Activated T-cell treated with anti-CD3 and anti-CD28 coated beads, Interleukin-2, amount 50 U/mL, for 4 hours (primary cell): Measurements from ENCODE around the gene TMEM132D. TPM values are rescaled to one million over a fixed set of nuclear protein-coding genes. Genes with fewer than 3 reads are reported as not detected.

ENCODE experiments used
- ATAC-seq, 2 donors: fragments of 200-7000 bp; cut with Tn5 transposase; one replicate each; pipeline ENCODE4 v1.10.0; 2021
- DNase-seq: peaks from one replicate; pipeline ENCODE4 v3.0.0-alpha.2; 2020
- H3K27me3 Mint-ChIP-seq: one replicate; pipeline ENCODE4 v1.8.0; 2021; ENCODE audit warnings: low read depth, mixed read lengths
- H3K36me3 Mint-ChIP-seq: one replicate; pipeline ENCODE4 v1.8.0; 2022; ENCODE audit warnings: mixed read lengths; ENCODE audit not compliant: insufficient read depth
- H3K4me1 Mint-ChIP-seq: one replicate; pipeline ENCODE4 v1.8.0; 2021; ENCODE audit warnings: low read depth, mixed read lengths
- H3K4me3 Mint-ChIP-seq: one replicate; pipeline ENCODE4 v1.8.0; 2021; ENCODE audit warnings: mild to moderate bottlenecking, moderate library complexity, mixed read lengths
- H3K9me3 Mint-ChIP-seq: one replicate; pipeline ENCODE4 v1.8.0; 2021; ENCODE audit warnings: mixed read lengths
- total RNA-seq, 3 donors: library from RNA; stranded (reverse); gene quantifications; one replicate each; pipeline ENCODE4 v1.2.1, GENCODE V29; 2021

The TMEM132D gene
- total RNA-seq, 3 donors from 2014 or later = not detected

- Mint-ChIP-seq H3K9me3 (peaks cover 7% of the 10 kb centered on the region), H3K36me3 (no peaks in the 10 kb centered on the region), H3K27me3 (no peaks in the 10 kb centered on the region), H3K4me3 (no peak overlapping the region), H3K4me1 (no peaks in the 10 kb centered on the region)
- DNase-seq = no peak
- ATAC-seq = no peak
These were observed 238.4 kb downstream of the TMEM132D start for GRCh38 chr12:129665414-129665813.

GRCh38 chr12:129662234-129662633 is 241.6 kb downstream of the TMEM132D start:
- Mint-ChIP-seq H3K36me3 (no peaks in the 10 kb centered on the region), H3K27me3 (no peaks in the 10 kb centered on the region), H3K4me3 (no peak overlapping the region), H3K4me1 (no peaks in the 10 kb centered on the region), H3K9me3 (no peaks in the 10 kb centered on the region)
- ATAC-seq (no peak), DNase-seq (no peak)

GRCh38 chr12:129660946-129661345 is 242.9 kb downstream of the TMEM132D start:
- peaks cover 2% of the 10 kb centered on the region for H3K9me3 Mint-ChIP-seq
- H3K27me3 Mint-ChIP-seq = peaks cover under 1% of the 10 kb centered on the region
- no peaks in the 10 kb centered on the region for H3K36me3 Mint-ChIP-seq
- no peak overlapping the region for H3K4me3 Mint-ChIP-seq
- ATAC-seq (no peak), DNase-seq (no peak)
- H3K4me1 Mint-ChIP-seq = no peaks in the 10 kb centered on the region

GRCh38 chr12:129659961-129660622 is 243.7 kb downstream of the TMEM132D start:
- Mint-ChIP-seq H3K4me3 (no peak overlapping the region), H3K4me1 (no peaks in the 10 kb centered on the region), H3K9me3 (peaks cover 3% of the 10 kb centered on the region), H3K27me3 (peaks cover 1% of the 10 kb centered on the region), H3K36me3 (no peaks in the 10 kb centered on the region)
- no peak for ATAC-seq
- no peak for DNase-seq

GRCh38 chr12:129657179-129657578 is 246.6 kb downstream of the TMEM132D start:
- no peak overlapping the region for H3K4me3 Mint-ChIP-seq
- ATAC-seq = no peak
- H3K4me1 Mint-ChIP-seq = no peaks in the 10 kb centered on the region
- DNase-seq = no peak
- H3K36me3 Mint-ChIP-seq = no peaks in the 10 kb centered on the region
- peaks cover 9% of the 10 kb centered on the region for H3K9me3 Mint-ChIP-seq
- peaks cover 1% of the 10 kb centered on the region for H3K27me3 Mint-ChIP-seq

GRCh38 chr12:129651951-129652350 is 251.9 kb downstream of the TMEM132D start:
- H3K9me3 Mint-ChIP-seq = peaks cover 15% of the 10 kb centered on the region
- DNase-seq = no peak

GRCh38 chr12:129641926-129642325 is 261.9 kb downstream of the TMEM132D start:
- Mint-ChIP-seq H3K27me3 (no peaks in the 10 kb centered on the region), H3K9me3 (no peaks in the 10 kb centered on the region), H3K36me3 (no peaks in the 10 kb centered on the region), H3K4me3 (no peak overlapping the region), H3K4me1 (no peaks in the 10 kb centered on the region)
- DNase-seq (no peak), ATAC-seq (no peak)

More at GRCh38 chr12:129651951-129652350, 251.9 kb downstream of the TMEM132D start:
- H3K4me3 Mint-ChIP-seq = no peak overlapping the region
- no peaks in the 10 kb centered on the region for H3K36me3 Mint-ChIP-seq
- no peak for ATAC-seq
- peaks cover 1% of the 10 kb centered on the region for H3K27me3 Mint-ChIP-seq
- H3K4me1 Mint-ChIP-seq = no peaks in the 10 kb centered on the region

GRCh38 chr12:129635021-129635685 is 268.7 kb downstream of the TMEM132D start:
- no peaks in the 10 kb centered on the region for H3K4me1 Mint-ChIP-seq
- DNase-seq (no peak), ATAC-seq (no peak)
- H3K9me3 Mint-ChIP-seq = no peaks in the 10 kb centered on the region
- H3K4me3 Mint-ChIP-seq = no peak overlapping the region
- H3K36me3 Mint-ChIP-seq = no peaks in the 10 kb centered on the region
- no peaks in the 10 kb centered on the region for H3K27me3 Mint-ChIP-seq

GRCh38 chr12:129631316-129631715 is 272.5 kb downstream of the TMEM132D start:
- H3K4me1 Mint-ChIP-seq = no peaks in the 10 kb centered on the region
- ATAC-seq (no peak), DNase-seq (no peak)
- no peaks in the 10 kb centered on the region for H3K36me3 Mint-ChIP-seq
- H3K27me3 Mint-ChIP-seq = no peaks in the 10 kb centered on the region
- H3K9me3 Mint-ChIP-seq = no peaks in the 10 kb centered on the region
- H3K4me3 Mint-ChIP-seq = no peak overlapping the region

- Mint-ChIP-seq H3K27me3 (no peaks in the 10 kb centered on the region), H3K4me1 (no peaks in the 10 kb centered on the region), H3K9me3 (peaks cover 5% of the 10 kb centered on the region), H3K4me3 (no peak overlapping the region), H3K36me3 (no peaks in the 10 kb centered on the region)
- ATAC-seq = no peak
- DNase-seq = no peak
These were observed 273.9 kb downstream of the TMEM132D start for GRCh38 chr12:129629901-129630300.

- Mint-ChIP-seq H3K36me3 (no peaks in the 10 kb centered on the region), H3K27me3 (no peaks in the 10 kb centered on the region), H3K9me3 (peaks cover 8% of the 10 kb centered on the region), H3K4me3 (no peak overlapping the region), H3K4me1 (no peaks in the 10 kb centered on the region)
- no peak for DNase-seq
- ATAC-seq = no peak
These were observed 281.3 kb downstream of the TMEM132D start for GRCh38 chr12:129622566-129622965.

- H3K4me3 Mint-ChIP-seq = no peak overlapping the region
These were observed 284.6 kb downstream of the TMEM132D start for GRCh38 chr12:129619271-129619670.

GRCh38 chr12:129617849-129618248 is 286.0 kb downstream of the TMEM132D start:
- DNase-seq = no peak
- H3K27me3 Mint-ChIP-seq = no peaks in the 10 kb centered on the region
- no peaks in the 10 kb centered on the region for H3K4me1 Mint-ChIP-seq
- H3K36me3 Mint-ChIP-seq = no peaks in the 10 kb centered on the region
- peaks cover 5% of the 10 kb centered on the region for H3K9me3 Mint-ChIP-seq
- no peak overlapping the region for H3K4me3 Mint-ChIP-seq
- no peak for ATAC-seq

More at GRCh38 chr12:129619271-129619670, 284.6 kb downstream of the TMEM132D start:
- ATAC-seq (no peak), DNase-seq (no peak)
- Mint-ChIP-seq H3K9me3 (peaks cover 3% of the 10 kb centered on the region), H3K36me3 (no peaks in the 10 kb centered on the region), H3K4me1 (no peaks in the 10 kb centered on the region), H3K27me3 (no peaks in the 10 kb centered on the region)

- Mint-ChIP-seq H3K9me3 (peaks cover 5% of the 10 kb centered on the region), H3K27me3 (no peaks in the 10 kb centered on the region), H3K4me1 (no peaks in the 10 kb centered on the region), H3K36me3 (no peaks in the 10 kb centered on the region), H3K4me3 (no peak overlapping the region)
- no peak for ATAC-seq
- DNase-seq = no peak
These were observed 288.8 kb downstream of the TMEM132D start for GRCh38 chr12:129615001-129615400.

GRCh38 chr12:129614221-129614885 is 289.5 kb downstream of the TMEM132D start:
- no peaks in the 10 kb centered on the region for H3K4me1 Mint-ChIP-seq
- H3K9me3 Mint-ChIP-seq = peaks cover 5% of the 10 kb centered on the region
- no peaks in the 10 kb centered on the region for H3K27me3 Mint-ChIP-seq
- DNase-seq (no peak), ATAC-seq (no peak)
- H3K4me3 Mint-ChIP-seq = no peak overlapping the region
- H3K36me3 Mint-ChIP-seq = no peaks in the 10 kb centered on the region
